Measurements from ENCODE around the gene AP3M1. TPM values are rescaled to one million over a fixed set of nuclear protein-coding genes. Genes with fewer than 3 reads are reported as not detected.

Gene AP3M1
- polyA plus RNA-seq, 1 donor = 43.3 TPM

GRCh38 chr10:74081941-74082718, 68.5 kb downstream of the AP3M1 start:
- no peak for DNase-seq
- no peak overlapping the region for H3K4me3 ChIP-seq (ENCODE audit: low read length)
- WGBS (ENCODE audit: insufficient coverage, low lambda C conversion rate) = no CpG with 5 or more reads among the region's 5 CpGs
- H3K4me1 ChIP-seq (ENCODE audit: control insufficient read depth, insufficient read depth, low read length) = peaks cover 8% of the 10 kb centered on the region
- no peak overlapping the region for H3K27ac ChIP-seq (ENCODE audit: low read length)
- no peaks in the 10 kb centered on the region for H3K27me3 ChIP-seq (ENCODE audit: control insufficient read depth, insufficient read depth, low read length)
- H3K36me3 ChIP-seq (ENCODE audit: control insufficient read depth, insufficient read depth, low read length) = peaks cover 12% of the 10 kb centered on the region
- H3K9me3 ChIP-seq (ENCODE audit: control insufficient read depth, low read depth, low read length) = no peaks in the 10 kb centered on the region

GRCh38 chr10:74081192-74081803, 69.3 kb downstream of the AP3M1 start:
- no peak overlapping the region for H3K4me3 ChIP-seq (ENCODE audit: low read length)
- no peak overlapping the region for H3K27ac ChIP-seq (ENCODE audit: low read length)
- peak in 1 of 2 donors; percentile 48 for DNase-seq
- peaks cover 8% of the 10 kb centered on the region for H3K4me1 ChIP-seq (ENCODE audit: control insufficient read depth, insufficient read depth, low read length)
- H3K36me3 ChIP-seq (ENCODE audit: control insufficient read depth, insufficient read depth, low read length) = peaks cover 14% of the 10 kb centered on the region
- no peaks in the 10 kb centered on the region for H3K9me3 ChIP-seq (ENCODE audit: control insufficient read depth, low read depth, low read length)
- no peaks in the 10 kb centered on the region for H3K27me3 ChIP-seq (ENCODE audit: control insufficient read depth, insufficient read depth, low read length)
- WGBS (ENCODE audit: insufficient coverage, low lambda C conversion rate) = 100% methylated on average over 1 of the region's 4 CpGs

- DNase-seq = no peak
- Histone ChIP-seq H3K27ac (ENCODE audit: low read length) (no peak overlapping the region), H3K36me3 (ENCODE audit: control insufficient read depth, insufficient read depth, low read length) (peaks cover 23% of the 10 kb centered on the region), H3K4me3 (ENCODE audit: low read length) (no peak overlapping the region), H3K9me3 (ENCODE audit: control insufficient read depth, low read depth, low read length) (no peaks in the 10 kb centered on the region), H3K4me1 (ENCODE audit: control insufficient read depth, insufficient read depth, low read length) (peaks cover 8% of the 10 kb centered on the region), H3K27me3 (ENCODE audit: control insufficient read depth, insufficient read depth, low read length) (no peaks in the 10 kb centered on the region)
- WGBS (ENCODE audit: insufficient coverage, low lambda C conversion rate) = 100% methylated on average over 1 of the region's 2 CpGs
Measured at GRCh38 chr10:74079936-74080590, 70.6 kb downstream of the AP3M1 start.

GRCh38 chr10:74079028-74079935, 71.3 kb downstream of the AP3M1 start:
- WGBS (ENCODE audit: insufficient coverage, low lambda C conversion rate) = 89% methylated on average over 3 of the region's 4 CpGs
- Histone ChIP-seq H3K4me1 (ENCODE audit: control insufficient read depth, insufficient read depth, low read length) (peaks cover 8% of the 10 kb centered on the region), H3K27me3 (ENCODE audit: control insufficient read depth, insufficient read depth, low read length) (no peaks in the 10 kb centered on the region), H3K27ac (ENCODE audit: low read length) (no peak overlapping the region), H3K36me3 (ENCODE audit: control insufficient read depth, insufficient read depth, low read length) (peaks cover 24% of the 10 kb centered on the region), H3K4me3 (ENCODE audit: low read length) (no peak overlapping the region), H3K9me3 (ENCODE audit: control insufficient read depth, low read depth, low read length) (no peaks in the 10 kb centered on the region)
- no peak for DNase-seq

GRCh38 chr10:74078037-74078436, 72.6 kb downstream of the AP3M1 start:
- Histone ChIP-seq H3K27ac (ENCODE audit: low read length) (no peak overlapping the region), H3K4me1 (ENCODE audit: control insufficient read depth, insufficient read depth, low read length) (peaks cover 8% of the 10 kb centered on the region), H3K9me3 (ENCODE audit: control insufficient read depth, low read depth, low read length) (no peaks in the 10 kb centered on the region), H3K4me3 (ENCODE audit: low read length) (no peak overlapping the region), H3K36me3 (ENCODE audit: control insufficient read depth, insufficient read depth, low read length) (peaks cover 31% of the 10 kb centered on the region), H3K27me3 (ENCODE audit: control insufficient read depth, insufficient read depth, low read length) (no peaks in the 10 kb centered on the region)
- no CpG with 5 or more reads among the region's 1 CpG for WGBS (ENCODE audit: insufficient coverage, low lambda C conversion rate)
- peak; percentile 19 to 44 for DNase-seq

- peaks cover 32% of the 10 kb centered on the region for H3K36me3 ChIP-seq (ENCODE audit: control insufficient read depth, insufficient read depth, low read length)
- no peaks in the 10 kb centered on the region for H3K27me3 ChIP-seq (ENCODE audit: control insufficient read depth, insufficient read depth, low read length)
- H3K4me3 ChIP-seq (ENCODE audit: low read length) = no peak overlapping the region
- no peaks in the 10 kb centered on the region for H3K9me3 ChIP-seq (ENCODE audit: control insufficient read depth, low read depth, low read length)
- peaks cover 8% of the 10 kb centered on the region for H3K4me1 ChIP-seq (ENCODE audit: control insufficient read depth, insufficient read depth, low read length)
- DNase-seq = no peak
- 100% methylated on average over 3 of the region's 4 CpGs for WGBS (ENCODE audit: insufficient coverage, low lambda C conversion rate)
- no peak overlapping the region for H3K27ac ChIP-seq (ENCODE audit: low read length)
Measured at GRCh38 chr10:74077416-74077815, 73.2 kb downstream of the AP3M1 start.

GRCh38 chr10:74076961-74077360, 73.7 kb downstream of the AP3M1 start:
- Histone ChIP-seq H3K27me3 (ENCODE audit: control insufficient read depth, insufficient read depth, low read length) (no peaks in the 10 kb centered on the region), H3K9me3 (ENCODE audit: control insufficient read depth, low read depth, low read length) (no peaks in the 10 kb centered on the region), H3K4me3 (ENCODE audit: low read length) (no peak overlapping the region), H3K27ac (ENCODE audit: low read length) (no peak overlapping the region), H3K4me1 (ENCODE audit: control insufficient read depth, insufficient read depth, low read length) (peaks cover 8% of the 10 kb centered on the region), H3K36me3 (ENCODE audit: control insufficient read depth, insufficient read depth, low read length) (peaks cover 30% of the 10 kb centered on the region)
- DNase-seq = no peak
- WGBS (ENCODE audit: insufficient coverage, low lambda C conversion rate) = no CpG with 5 or more reads among the region's 2 CpGs

- Histone ChIP-seq H3K4me3 (ENCODE audit: low read length) (no peak overlapping the region), H3K36me3 (ENCODE audit: control insufficient read depth, insufficient read depth, low read length) (peaks cover 30% of the 10 kb centered on the region), H3K27me3 (ENCODE audit: control insufficient read depth, insufficient read depth, low read length) (no peaks in the 10 kb centered on the region), H3K4me1 (ENCODE audit: control insufficient read depth, insufficient read depth, low read length) (peaks cover 6% of the 10 kb centered on the region), H3K9me3 (ENCODE audit: control insufficient read depth, low read depth, low read length) (no peaks in the 10 kb centered on the region), H3K27ac (ENCODE audit: low read length) (no peak overlapping the region)
- WGBS (ENCODE audit: insufficient coverage, low lambda C conversion rate) = 90% methylated on average over 1 of the region's 5 CpGs
- no peak for DNase-seq
Measured at GRCh38 chr10:74075906-74076305, 74.7 kb downstream of the AP3M1 start.

- no peak overlapping the region for H3K4me3 ChIP-seq (ENCODE audit: low read length)
- H3K9me3 ChIP-seq (ENCODE audit: control insufficient read depth, low read depth, low read length) = no peaks in the 10 kb centered on the region
- no peak overlapping the region for H3K27ac ChIP-seq (ENCODE audit: low read length)
- H3K4me1 ChIP-seq (ENCODE audit: control insufficient read depth, insufficient read depth, low read length) = no peaks in the 10 kb centered on the region
- no peak for DNase-seq
- peaks cover 30% of the 10 kb centered on the region for H3K36me3 ChIP-seq (ENCODE audit: control insufficient read depth, insufficient read depth, low read length)
- no peaks in the 10 kb centered on the region for H3K27me3 ChIP-seq (ENCODE audit: control insufficient read depth, insufficient read depth, low read length)
- no CpG with 5 or more reads among the region's 6 CpGs for WGBS (ENCODE audit: insufficient coverage, low lambda C conversion rate)
Measured at GRCh38 chr10:74072503-74072902, 78.1 kb downstream of the AP3M1 start.

GRCh38 chr10:74071157-74071556, 79.5 kb downstream of the AP3M1 start:
- Histone ChIP-seq H3K4me1 (ENCODE audit: control insufficient read depth, insufficient read depth, low read length) (no peaks in the 10 kb centered on the region), H3K27me3 (ENCODE audit: control insufficient read depth, insufficient read depth, low read length) (no peaks in the 10 kb centered on the region), H3K27ac (ENCODE audit: low read length) (no peak overlapping the region), H3K36me3 (ENCODE audit: control insufficient read depth, insufficient read depth, low read length) (peaks cover 27% of the 10 kb centered on the region), H3K4me3 (ENCODE audit: low read length) (no peak overlapping the region), H3K9me3 (ENCODE audit: control insufficient read depth, low read depth, low read length) (no peaks in the 10 kb centered on the region)
- DNase-seq = no peak
